K562 (cell line): ENCODE results near the gene DPM1. TPM values are rescaled to one million over a fixed set of nuclear protein-coding genes. Genes with fewer than 3 reads are reported as not detected.

Experiments used
- ATAC-seq: fragments of 200-7000 bp; cut with Tn5 transposase; 3 replicates; pipeline ENCODE4 v1.9.1; 2020; ENCODE audit warnings: moderate library complexity
- BruUV-seq: library from RNA; stranded (reverse); fragments of 400-500 nt; replicated peaks from 2 replicates; lab custom pipeline; 2021; lab: Mats Ljungman, UMichigan
- CTCF ChIA-PET: fragments of 300-600 bp; formaldehyde crosslinking; extraction: SDS; loops from one replicate; lab custom pipeline; 2021; ENCODE audit warnings: low intra/inter-chr PET ratio; lab: Yijun Ruan, JAX
- POLR2A ChIA-PET: fragments of 300-600, 350-650 bp; sonication (Branson Sonifier 250); formaldehyde crosslinking; extraction: SDS; loops from one replicate; lab custom pipeline; 2021; ENCODE audit warnings: antibody characterized with exemption, inconsistent platforms; lab: Yijun Ruan, JAX
- DNase-seq, 4 experiments: peaks; one replicate each; pipeline versions ENCODE4 v3.0.0 to v3.0.0-alpha.2; 2011 to 2018; ENCODE audit warnings: low spot score in 3 of 4, mixed read lengths in 3 of 4; ENCODE audit errors: extremely low read depth in 1 of 4
- FAIRE-seq: peaks from 2 replicates; lab custom pipeline; 2011; peaks lifted over from hg19 to GRCh38; lab: Jason Lieb, UNC
- H2AFZ ChIP-seq: 2 replicates; pipeline ENCODE4 v1.6.0; 2011; ENCODE audit warnings: low read depth, low read length, control low read depth, inconsistent platforms
- H3K27ac ChIP-seq: fragments of 200-600 bp; 3 replicates; pipeline ENCODE4 v1.8.0; 2011; ENCODE audit warnings: low read depth, mild to moderate bottlenecking, control low read depth, inconsistent platforms, low read length, moderate library complexity, mixed read lengths; ENCODE audit errors: extremely low read depth
- H3K27me3 ChIP-seq, 2 experiments: fragments of 300-600 bp in 1 of 2; 2 replicates in 1 of 2; 3 replicates in 1 of 2; pipeline versions ENCODE4 v1.6.0 to v1.8.0; 2011; ENCODE audit warnings: inconsistent platforms in 2 of 2, low read length in 2 of 2, mild to moderate bottlenecking in 1 of 2, mixed read lengths in 1 of 2, moderate library complexity in 1 of 2; ENCODE audit not compliant: control insufficient read depth in 2 of 2, insufficient read depth in 2 of 2
- H3K36me3 ChIP-seq: fragments of 300-600 bp; 3 replicates; pipeline ENCODE4 v1.8.0; 2011; ENCODE audit warnings: mild to moderate bottlenecking, low read length, inconsistent platforms; ENCODE audit not compliant: control insufficient read depth, insufficient read depth
- H3K4me1 ChIP-seq, 2 experiments: fragments of 200-600 bp in 1 of 2; replicated peaks in 1 of 2; 2 replicates in 1 of 2; 3 replicates in 1 of 2; pipeline versions ENCODE4 v1.5.1 to v1.8.0; 2011; ENCODE audit warnings: inconsistent platforms in 2 of 2, low read length in 2 of 2, mild to moderate bottlenecking in 1 of 2, mixed read lengths in 1 of 2, moderate library complexity in 1 of 2; ENCODE audit not compliant: control insufficient read depth in 2 of 2, insufficient read depth in 2 of 2
- H3K4me2 ChIP-seq: 2 replicates; pipeline ENCODE4 v1.6.1; 2011; ENCODE audit warnings: low read length, control low read depth, inconsistent platforms, mixed read lengths; ENCODE audit not compliant: insufficient read depth
- H3K4me3 ChIP-seq: fragments of 200-600 bp; sonication (generic), shearing (Covaris generic); 2 replicates; pipeline ENCODE4 v1.5.1; 2016; ENCODE audit warnings: control low read depth, inconsistent platforms
- H3K79me2 ChIP-seq: fragments of 200-600 bp; 3 replicates; pipeline ENCODE4 v1.8.0; 2011; ENCODE audit warnings: low read length, inconsistent platforms; ENCODE audit not compliant: control insufficient read depth, insufficient read depth
- H3K9ac ChIP-seq, 2 experiments: 2 replicates each; pipeline versions ENCODE4 v1.6.0 to v1.6.1; 2011; ENCODE audit warnings: low read depth in 2 of 2, low read length in 2 of 2, control low read depth in 1 of 2, inconsistent platforms in 1 of 2, mild to moderate bottlenecking in 1 of 2, mixed read lengths in 1 of 2; ENCODE audit not compliant: insufficient read depth in 1 of 2
- H3K9me1 ChIP-seq: one replicate; pipeline ENCODE4 v1.6.0; 2011; ENCODE audit warnings: inconsistent platforms, mild to moderate bottlenecking, low read length, moderate library complexity; ENCODE audit not compliant: control insufficient read depth, insufficient read depth
- H3K9me3 ChIP-seq: replicated peaks from 2 replicates; pipeline ENCODE4 v1.5.1; 2011; ENCODE audit warnings: low read depth, low read length, inconsistent platforms; ENCODE audit not compliant: control insufficient read depth, insufficient read depth
- H4K20me1 ChIP-seq: replicated peaks from 2 replicates; pipeline ENCODE4 v1.6.1; 2011; ENCODE audit warnings: low read length, inconsistent platforms, mixed read lengths; ENCODE audit not compliant: control insufficient read depth, insufficient read depth
- CBFB ChIP-seq: sonication (generic); formaldehyde crosslinking; IDR thresholded peaks from 2 replicates; pipeline ENCODE4 v1.4.0; 2020; ENCODE audit warnings: mild to moderate bottlenecking, missing genetic modification reagents
- CHD2 ChIP-seq: IDR thresholded peaks from 2 replicates; pipeline ENCODE4 v1.6.1; 2011; ENCODE audit warnings: low read depth, low read length
- CREM ChIP-seq: IDR thresholded peaks from 2 replicates; pipeline ENCODE4 v1.6.1; 2014; ENCODE audit warnings: antibody characterized with exemption, low read depth
- GATA2 ChIP-seq: sonication (generic); formaldehyde crosslinking; IDR thresholded peaks from 2 replicates; pipeline ENCODE4 v1.4.0; 2020; ENCODE audit warnings: mild to moderate bottlenecking, missing genetic modification reagents
- HNRNPK ChIP-seq: fragments of 200-400 bp; formaldehyde crosslinking; IDR thresholded peaks from one replicate; pipeline ENCODE4 v1.6.1; 2018; ENCODE audit warnings: mild to moderate bottlenecking, low read depth, low read length; ENCODE audit not compliant: poor library complexity, severe bottlenecking
- POLR2AphosphoS5 ChIP-seq: IDR thresholded peaks from 2 replicates; pipeline ENCODE4 v1.6.1; 2011; ENCODE audit warnings: mild to moderate bottlenecking, low read depth, low read length, moderate library complexity; ENCODE audit not compliant: control insufficient read depth, insufficient read depth
- RAD51 ChIP-seq: fragments of 450-650 bp; IDR thresholded peaks from 2 replicates; pipeline ENCODE4 v1.7.1; 2016; ENCODE audit warnings: low read depth, mild to moderate bottlenecking, borderline replicate concordance
- RB1 ChIP-seq: fragments of 450-650 bp; IDR thresholded peaks from 2 replicates; pipeline ENCODE4 v1.6.1; 2017; ENCODE audit warnings: low read depth, mild to moderate bottlenecking
- RBM25 ChIP-seq: fragments of 200-400 bp; formaldehyde crosslinking; IDR thresholded peaks from 2 replicates; pipeline ENCODE4 v1.6.1; 2018; ENCODE audit warnings: low read length, low read depth, moderate library complexity; ENCODE audit not compliant: severe bottlenecking
- RHOXF2B ChIP-seq: fragments of 250-450 bp; sonication (Bioruptor Pico); conservative IDR thresholded peaks from 2 replicates; pipeline ENCODE4 v1.5.1; 2021
- SP2 ChIP-seq: IDR thresholded peaks from 2 replicates; pipeline ENCODE4 v1.6.1; 2011; ENCODE audit warnings: mild to moderate bottlenecking, low read depth, low read length, moderate library complexity; ENCODE audit not compliant: poor library complexity, severe bottlenecking; ENCODE audit errors: extremely low read depth
- ZNF121 ChIP-seq: sonication (generic); formaldehyde crosslinking; conservative IDR thresholded peaks from 2 replicates; pipeline ENCODE4 v1.8.0; 2022; ENCODE audit warnings: missing genetic modification reagents
- ZNF347 ChIP-seq: fragments of 450-650 bp; formaldehyde crosslinking; IDR thresholded peaks from 2 replicates; pipeline ENCODE4 v1.4.0; 2020; ENCODE audit warnings: low read depth, mild to moderate bottlenecking, moderate library complexity
- WGBS: fragments of 100-300 bp; shearing (Covaris generic); methylation state at CpG from one replicate; pipeline ENCODE4 v1.1.6; 2016; ENCODE audit warnings: low coverage, mixed read lengths; ENCODE audit not compliant: insufficient coverage; ENCODE audit errors: missing lambda C conversion rate; 5-methylcytosine and 5-hydroxymethylcytosine counted together
- in situ Hi-C: fragments of 300-500 bp; cut with MboI; formaldehyde crosslinking; loops from 4 replicates; pipeline ENCODE4 v1.15.0; 2018; ENCODE audit warnings: inconsistent platforms, mixed read lengths
- intact Hi-C: fragments of 100-400 bp; cut with micrococcal nuclease; formaldehyde crosslinking; loops from 2 replicates; pipeline ENCODE4 v1.14.2; 2022
- polyA plus RNA-seq, 8 experiments: library from polyadenylated mRNA; depleted of rRNA in 4 of 8; stranded (reverse) in 5 of 8; unstranded in 3 of 8; fragments of >200 nt; fragmentation: Nextera tagmentation in 2 of 8; fragmentation: Illumina TruSeq in 1 of 8; extraction: Ambion mirVana in 2 of 8; extraction: Trizol in 1 of 8; gene quantifications; 2 replicates each; pipeline versions ENCODE4 v1.2.1 to v1.2.3, GENCODE V29; 2011 to 2014; ENCODE audit warnings: inconsistent platforms in 1 of 8, missing spikeins in 1 of 8
- total RNA-seq, 7 experiments: library from RNA; depleted of rRNA in 6 of 7; stranded (reverse); fragments of >200 nt in 6 of 7; fragmentation: Illumina TruSeq in 2 of 7; extraction: Trizol in 2 of 7; gene quantifications; 2 replicates each; pipeline versions ENCODE4 v1.2.1 to v1.2.3, GENCODE V29; 2011 to 2021; ENCODE audit warnings: low replicate concordance in 1 of 7
- TF ChIP-seq, protein P1 (sequence below): sonication (generic); formaldehyde crosslinking; IDR thresholded peaks from 2 replicates; pipeline ENCODE4 v1.9.0; 2022; ENCODE audit warnings: mild to moderate bottlenecking, missing genetic modification reagents
- TF ChIP-seq, protein P2 (sequence below), 2 experiments: fragments of 450-650 bp in 1 of 2; IDR thresholded peaks; 2 replicates each; pipeline ENCODE4 v1.6.1; 2011 to 2017; ENCODE audit warnings: low read depth in 2 of 2, antibody characterized with exemption in 1 of 2, borderline replicate concordance in 1 of 2, low read length in 1 of 2, mild to moderate bottlenecking in 1 of 2, mixed read lengths in 1 of 2; ENCODE audit not compliant: control insufficient read depth in 1 of 2
- TF ChIP-seq, protein P3 (sequence below), 2 experiments: fragments of 150-350 bp in 1 of 2; IDR thresholded peaks; 2 replicates each; pipeline ENCODE4 v1.6.1; 2012 to 2016; ENCODE audit warnings: low read depth in 2 of 2, low read length in 2 of 2, mild to moderate bottlenecking in 1 of 2, moderate library complexity in 1 of 2

The DPM1 gene
- total and polyA plus RNA-seq, 9 of the 15 experiments (the other 6 are each of a cell fraction or from before 2014, with no cell fraction given): 75.2 to 190 (median 153) TPM

DNA sequence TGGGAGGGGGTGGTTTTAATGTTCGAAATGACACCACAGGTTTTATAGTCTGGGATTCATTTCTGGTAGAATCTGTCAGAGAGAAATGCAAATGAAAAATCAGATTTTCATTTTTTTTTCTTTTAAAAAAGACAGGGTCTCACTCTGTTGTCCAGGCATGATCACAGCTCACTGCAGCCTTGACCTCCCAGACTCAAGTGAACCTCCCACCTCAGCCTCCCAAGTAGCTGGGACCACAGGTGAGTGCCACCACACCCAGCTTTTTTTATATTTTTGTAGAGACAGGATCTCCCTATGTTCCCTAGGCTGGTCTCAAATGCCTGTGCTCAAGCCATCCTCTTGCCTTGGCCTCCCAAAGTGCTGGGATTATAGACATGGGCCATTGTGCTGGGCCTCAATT lies 24.7 kb downstream of the DPM1 start:
- intact Hi-C loops (no loop called here), in situ Hi-C loops (loop anchor here (10.0 kb wide), 1 partner anchor 119 kb away; no protein-coding TSS in a partner anchor)
- DNase-seq (no peak), ATAC-seq (no peak), FAIRE-seq (no peak)
- ChIA-PET CTCF (no interaction called here), POLR2A (interaction anchor here (1.0 to 4.7 kb wide), 3 partner anchors 10 to 24 kb away, joined by 3 to 30 read pairs (median 4); no protein-coding TSS in a partner anchor)
- no TSS peak for BruUV-seq
- Histone ChIP-seq H3K4me3 (no peak overlapping the region), H3K4me1 (peaks cover 9 to 12% of the 10 kb centered on the region in 2 experiments), H4K20me1 (peaks cover 7% of the 10 kb centered on the region), H3K36me3 (peaks cover 68% of the 10 kb centered on the region), H3K9me1 (no peaks in the 10 kb centered on the region), H3K79me2 (peaks cover 22% of the 10 kb centered on the region), H3K9ac (no peak overlapping the region), H2AFZ (no peak overlapping the region), H3K4me2 (no peak overlapping the region), H3K27me3 (no peaks in the 10 kb centered on the region), H3K9me3 (no peaks in the 10 kb centered on the region), H3K27ac (no peak overlapping the region)
- 95% methylated on average over 1 of the region's 1 CpG for WGBS
- TF ChIP-seq, protein P1, sequence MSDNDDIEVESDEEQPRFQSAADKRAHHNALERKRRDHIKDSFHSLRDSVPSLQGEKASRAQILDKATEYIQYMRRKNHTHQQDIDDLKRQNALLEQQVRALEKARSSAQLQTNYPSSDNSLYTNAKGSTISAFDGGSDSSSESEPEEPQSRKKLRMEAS (CRISPR knock-in tag): no peak
- TF ChIP-seq SP2 (no peak), POLR2AphosphoS5 (0 out of 2 replicates have a peak, but pooled peaks have one; percentile 17), CHD2 (no peak), RB1 (no peak), RHOXF2B (CRISPR knock-in tag) (no peak), RBM25 (peak; percentile 33), CBFB (no peak), CREM (no peak), HNRNPK (no peak), ZNF347 (no peak), ZNF121 (CRISPR knock-in tag) (peak; percentile 68), GATA2 (CRISPR knock-in tag) (no peak), RAD51 (no peak)
- TF ChIP-seq, protein P2, sequence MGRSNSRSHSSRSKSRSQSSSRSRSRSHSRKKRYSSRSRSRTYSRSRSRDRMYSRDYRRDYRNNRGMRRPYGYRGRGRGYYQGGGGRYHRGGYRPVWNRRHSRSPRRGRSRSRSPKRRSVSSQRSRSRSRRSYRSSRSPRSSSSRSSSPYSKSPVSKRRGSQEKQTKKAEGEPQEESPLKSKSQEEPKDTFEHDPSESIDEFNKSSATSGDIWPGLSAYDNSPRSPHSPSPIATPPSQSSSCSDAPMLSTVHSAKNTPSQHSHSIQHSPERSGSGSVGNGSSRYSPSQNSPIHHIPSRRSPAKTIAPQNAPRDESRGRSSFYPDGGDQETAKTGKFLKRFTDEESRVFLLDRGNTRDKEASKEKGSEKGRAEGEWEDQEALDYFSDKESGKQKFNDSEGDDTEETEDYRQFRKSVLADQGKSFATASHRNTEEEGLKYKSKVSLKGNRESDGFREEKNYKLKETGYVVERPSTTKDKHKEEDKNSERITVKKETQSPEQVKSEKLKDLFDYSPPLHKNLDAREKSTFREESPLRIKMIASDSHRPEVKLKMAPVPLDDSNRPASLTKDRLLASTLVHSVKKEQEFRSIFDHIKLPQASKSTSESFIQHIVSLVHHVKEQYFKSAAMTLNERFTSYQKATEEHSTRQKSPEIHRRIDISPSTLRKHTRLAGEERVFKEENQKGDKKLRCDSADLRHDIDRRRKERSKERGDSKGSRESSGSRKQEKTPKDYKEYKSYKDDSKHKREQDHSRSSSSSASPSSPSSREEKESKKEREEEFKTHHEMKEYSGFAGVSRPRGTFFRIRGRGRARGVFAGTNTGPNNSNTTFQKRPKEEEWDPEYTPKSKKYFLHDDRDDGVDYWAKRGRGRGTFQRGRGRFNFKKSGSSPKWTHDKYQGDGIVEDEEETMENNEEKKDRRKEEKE (IDR thresholded peaks at IDR 0.05; ENCODE audit: borderline replicate concordance in 1 of 2, control insufficient read depth in 1 of 2, low read depth in 2 of 2, low read length in 1 of 2): no peak
- TF ChIP-seq, protein P3, sequence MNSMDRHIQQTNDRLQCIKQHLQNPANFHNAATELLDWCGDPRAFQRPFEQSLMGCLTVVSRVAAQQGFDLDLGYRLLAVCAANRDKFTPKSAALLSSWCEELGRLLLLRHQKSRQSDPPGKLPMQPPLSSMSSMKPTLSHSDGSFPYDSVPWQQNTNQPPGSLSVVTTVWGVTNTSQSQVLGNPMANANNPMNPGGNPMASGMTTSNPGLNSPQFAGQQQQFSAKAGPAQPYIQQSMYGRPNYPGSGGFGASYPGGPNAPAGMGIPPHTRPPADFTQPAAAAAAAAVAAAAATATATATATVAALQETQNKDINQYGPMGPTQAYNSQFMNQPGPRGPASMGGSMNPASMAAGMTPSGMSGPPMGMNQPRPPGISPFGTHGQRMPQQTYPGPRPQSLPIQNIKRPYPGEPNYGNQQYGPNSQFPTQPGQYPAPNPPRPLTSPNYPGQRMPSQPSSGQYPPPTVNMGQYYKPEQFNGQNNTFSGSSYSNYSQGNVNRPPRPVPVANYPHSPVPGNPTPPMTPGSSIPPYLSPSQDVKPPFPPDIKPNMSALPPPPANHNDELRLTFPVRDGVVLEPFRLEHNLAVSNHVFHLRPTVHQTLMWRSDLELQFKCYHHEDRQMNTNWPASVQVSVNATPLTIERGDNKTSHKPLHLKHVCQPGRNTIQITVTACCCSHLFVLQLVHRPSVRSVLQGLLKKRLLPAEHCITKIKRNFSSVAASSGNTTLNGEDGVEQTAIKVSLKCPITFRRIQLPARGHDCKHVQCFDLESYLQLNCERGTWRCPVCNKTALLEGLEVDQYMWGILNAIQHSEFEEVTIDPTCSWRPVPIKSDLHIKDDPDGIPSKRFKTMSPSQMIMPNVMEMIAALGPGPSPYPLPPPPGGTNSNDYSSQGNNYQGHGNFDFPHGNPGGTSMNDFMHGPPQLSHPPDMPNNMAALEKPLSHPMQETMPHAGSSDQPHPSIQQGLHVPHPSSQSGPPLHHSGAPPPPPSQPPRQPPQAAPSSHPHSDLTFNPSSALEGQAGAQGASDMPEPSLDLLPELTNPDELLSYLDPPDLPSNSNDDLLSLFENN (IDR thresholded peaks at IDR 0.05; ENCODE audit: low read depth in 2 of 2, low read length in 2 of 2): no peak
